ENCODE results near the gene SERINC2. TPM values are rescaled to one million over a fixed set of nuclear protein-coding genes. Genes with fewer than 3 reads are reported as not detected.

Gene SERINC2
- total RNA-seq, 1 donor from 2014 or later: 17.4 TPM

GRCh38 chr1:31373897-31374486 is 39.0 kb upstream of the SERINC2 start:
- intact Hi-C loops (cut with DNase I): no loop called here
- Histone ChIP-seq H3K36me3 (no peaks in the 10 kb centered on the region), H3K9me3 (no peaks in the 10 kb centered on the region), H3K27me3 (no peaks in the 10 kb centered on the region), H3K27ac (peak overlapping the region; percentile 91), H3K4me3 (peak overlapping the region; percentile 47 to 66), H3K4me1 (peaks cover 47% of the 10 kb centered on the region)
- no peak for TF ChIP-seq POLR2A (IDR thresholded peaks at IDR 0.05)
- no peak for DNase-seq (ENCODE audit: extremely low spot score in 2 of 2)

- TF ChIP-seq CTCF (IDR thresholded peaks at IDR 0.05) (no peak), POLR2A (IDR thresholded peaks at IDR 0.05) (no peak), POLR2AphosphoS5 (IDR thresholded peaks at IDR 0.05; ENCODE audit: insufficient read depth in 1 of 2, low read depth in 1 of 2) (no peak)
- Histone ChIP-seq H3K36me3 (no peaks in the 10 kb centered on the region), H3K27ac (peak overlapping the region; percentile 91), H3K9me3 (no peaks in the 10 kb centered on the region), H3K4me3 (no peak overlapping the region), H3K4me1 (peaks cover 46% of the 10 kb centered on the region), H3K27me3 (no peaks in the 10 kb centered on the region)
- intact Hi-C loops (cut with DNase I): no loop called here
- DNase-seq (ENCODE audit: extremely low spot score in 2 of 2): no peak
These were observed 38.4 kb upstream of the SERINC2 start for GRCh38 chr1:31374511-31375196.

- TF ChIP-seq POLR2AphosphoS5 (IDR thresholded peaks at IDR 0.05; ENCODE audit: insufficient read depth in 1 of 2, low read depth in 1 of 2): no peak
- no peak for TF ChIP-seq CTCF (IDR thresholded peaks at IDR 0.05)
- TF ChIP-seq POLR2A (IDR thresholded peaks at IDR 0.05): no peak
- Histone ChIP-seq H3K27me3 (no peaks in the 10 kb centered on the region), H3K27ac (no peak overlapping the region), H3K36me3 (no peaks in the 10 kb centered on the region), H3K4me3 (no peak overlapping the region), H3K4me1 (peaks cover 37% of the 10 kb centered on the region), H3K9me3 (no peaks in the 10 kb centered on the region)
- intact Hi-C loops (cut with DNase I): no loop called here
- DNase-seq (ENCODE audit: extremely low spot score in 2 of 2): no peak
These were observed 36.5 kb upstream of the SERINC2 start for GRCh38 chr1:31376375-31377134.

GRCh38 chr1:31377364-31377863 is 35.6 kb upstream of the SERINC2 start:
- Histone ChIP-seq H3K36me3 (no peaks in the 10 kb centered on the region), H3K27ac (no peak overlapping the region), H3K27me3 (no peaks in the 10 kb centered on the region), H3K4me1 (peaks cover 28% of the 10 kb centered on the region), H3K9me3 (no peaks in the 10 kb centered on the region), H3K4me3 (no peak overlapping the region)
- intact Hi-C loops (cut with DNase I): no loop called here
- DNase-seq (ENCODE audit: extremely low spot score in 2 of 2): no peak
- TF ChIP-seq CTCF (IDR thresholded peaks at IDR 0.05) (no peak), POLR2AphosphoS5 (IDR thresholded peaks at IDR 0.05; ENCODE audit: insufficient read depth in 1 of 2, low read depth in 1 of 2) (no peak), POLR2A (IDR thresholded peaks at IDR 0.05) (no peak)

- Histone ChIP-seq H3K9me3 (no peaks in the 10 kb centered on the region), H3K4me1 (peaks cover 22% of the 10 kb centered on the region), H3K36me3 (no peaks in the 10 kb centered on the region), H3K27ac (no peak overlapping the region), H3K4me3 (no peak overlapping the region), H3K27me3 (no peaks in the 10 kb centered on the region)
- intact Hi-C loops (cut with DNase I): no loop called here
- no peak for TF ChIP-seq CTCF (IDR thresholded peaks at IDR 0.05)
- TF ChIP-seq POLR2A (IDR thresholded peaks at IDR 0.05): no peak
- TF ChIP-seq POLR2AphosphoS5 (IDR thresholded peaks at IDR 0.05; ENCODE audit: insufficient read depth in 1 of 2, low read depth in 1 of 2): no peak
- DNase-seq (ENCODE audit: extremely low spot score in 2 of 2): no peak
These were observed 35.0 kb upstream of the SERINC2 start for GRCh38 chr1:31378001-31378400.

Data from vagina (tissue), 2 donors.